Activated naive CD8-positive, alpha-beta T cell treated with anti-CD3 and anti-CD28 coated beads for 36 hours (primary cell): Measurements from ENCODE around the gene PTCRA. TPM values are rescaled to one million over a fixed set of nuclear protein-coding genes. Genes with fewer than 3 reads are reported as not detected.
"Not testable (repeated sequence)": the region's sequence is repeated elsewhere in the genome, so short reads cannot be mapped to it uniquely, and the experiment has no call there.

ENCODE experiments used
- DNase-seq: peaks from one replicate; pipeline ENCODE4 v3.0.0; 2021
- H3K27ac Mint-ChIP-seq: one replicate; pipeline ENCODE4 v1.8.0; 2022; ENCODE audit warnings: mild to moderate bottlenecking, moderate library complexity, mixed read lengths
- H3K27me3 Mint-ChIP-seq: one replicate; pipeline ENCODE4 v1.8.0; 2022; ENCODE audit warnings: mild to moderate bottlenecking, mixed read lengths
- H3K36me3 Mint-ChIP-seq: one replicate; pipeline ENCODE4 v1.8.0; 2021; ENCODE audit warnings: mild to moderate bottlenecking, mixed read lengths
- H3K4me1 Mint-ChIP-seq: one replicate; pipeline ENCODE4 v1.8.0; 2021; ENCODE audit warnings: mixed read lengths
- H3K4me3 Mint-ChIP-seq: one replicate; pipeline ENCODE4 v1.8.0; 2022; ENCODE audit warnings: mild to moderate bottlenecking, moderate library complexity, mixed read lengths
- H3K9me3 Mint-ChIP-seq: one replicate; pipeline ENCODE4 v1.8.0; 2022; ENCODE audit warnings: mixed read lengths
- total RNA-seq, 2 experiments: library from RNA; stranded (reverse); gene quantifications; one replicate each; pipeline ENCODE4 v1.2.3, GENCODE V29; 2021

The PTCRA gene
- total RNA-seq, 2 experiments from 2014 or later, result not detected

DNA sequence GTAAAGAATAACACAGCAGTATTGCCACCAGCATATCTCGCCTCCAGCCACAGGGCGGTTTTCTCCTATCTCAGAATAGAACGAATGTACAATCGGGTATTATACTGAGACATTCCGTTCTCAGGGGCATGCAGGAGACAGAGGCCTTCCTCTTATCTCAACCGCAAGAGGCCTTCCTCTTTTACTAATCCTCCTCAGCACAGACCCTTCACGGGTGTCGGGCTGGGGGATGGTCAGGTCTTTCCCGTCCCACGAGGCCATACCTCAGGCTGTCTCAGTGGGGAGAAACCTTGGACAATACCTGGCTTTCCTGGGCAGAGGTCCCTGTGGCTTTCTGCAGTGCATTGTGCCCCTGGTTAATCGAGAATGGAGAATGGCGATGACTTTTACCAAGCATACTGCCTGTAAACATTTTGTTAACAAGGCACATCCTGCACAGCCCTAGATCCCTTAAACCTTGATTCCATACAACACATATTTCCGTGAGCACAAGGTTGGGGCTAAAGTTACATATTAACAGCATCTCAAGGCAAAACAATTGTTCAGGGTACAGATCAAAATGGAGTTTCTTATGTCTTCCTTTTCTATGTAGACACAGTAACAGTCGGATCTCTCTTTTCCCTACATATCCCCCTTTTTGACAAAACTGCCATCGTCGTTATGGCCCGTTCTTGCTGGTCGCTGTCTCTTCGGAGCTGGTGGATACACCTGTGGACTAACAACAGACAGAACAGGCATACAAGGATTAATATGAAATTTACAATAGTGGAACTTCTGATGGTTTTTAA is 21.6 kb upstream of the PTCRA start:
- not testable (repeated sequence) for H3K4me3 Mint-ChIP-seq, H3K36me3 Mint-ChIP-seq, H3K27ac Mint-ChIP-seq, DNase-seq, H3K27me3 Mint-ChIP-seq, H3K9me3 Mint-ChIP-seq
- H3K4me1 Mint-ChIP-seq, result peaks cover 17% of the 10 kb centered on the region

- Mint-ChIP-seq H3K9me3 (no peaks in the 10 kb centered on the region), H3K27ac (no peak overlapping the region), H3K36me3 (no peaks in the 10 kb centered on the region), H3K27me3 (no peaks in the 10 kb centered on the region), H3K4me3 (no peak overlapping the region), H3K4me1 (peaks cover 9% of the 10 kb centered on the region)
- DNase-seq, result no peak
These were observed 19.6 kb upstream of the PTCRA start for GRCh38 chr6:42896178-42896719.

- no peaks in the 10 kb centered on the region for H3K27me3 Mint-ChIP-seq
- H3K27ac Mint-ChIP-seq, result no peak overlapping the region
- peak; percentile 59 for DNase-seq
- H3K4me1 Mint-ChIP-seq, result peaks cover 14% of the 10 kb centered on the region
- H3K4me3 Mint-ChIP-seq, result no peak overlapping the region
- no peaks in the 10 kb centered on the region for H3K9me3 Mint-ChIP-seq
- no peaks in the 10 kb centered on the region for H3K36me3 Mint-ChIP-seq
These were observed 16.9 kb upstream of the PTCRA start for GRCh38 chr6:42898891-42899361.

GRCh38 chr6:42899871-42900270 is 16.0 kb upstream of the PTCRA start:
- Mint-ChIP-seq H3K27me3 (no peaks in the 10 kb centered on the region), H3K4me3 (no peak overlapping the region), H3K4me1 (peaks cover 14% of the 10 kb centered on the region), H3K36me3 (no peaks in the 10 kb centered on the region), H3K9me3 (no peaks in the 10 kb centered on the region), H3K27ac (no peak overlapping the region)
- no peak for DNase-seq

DNA sequence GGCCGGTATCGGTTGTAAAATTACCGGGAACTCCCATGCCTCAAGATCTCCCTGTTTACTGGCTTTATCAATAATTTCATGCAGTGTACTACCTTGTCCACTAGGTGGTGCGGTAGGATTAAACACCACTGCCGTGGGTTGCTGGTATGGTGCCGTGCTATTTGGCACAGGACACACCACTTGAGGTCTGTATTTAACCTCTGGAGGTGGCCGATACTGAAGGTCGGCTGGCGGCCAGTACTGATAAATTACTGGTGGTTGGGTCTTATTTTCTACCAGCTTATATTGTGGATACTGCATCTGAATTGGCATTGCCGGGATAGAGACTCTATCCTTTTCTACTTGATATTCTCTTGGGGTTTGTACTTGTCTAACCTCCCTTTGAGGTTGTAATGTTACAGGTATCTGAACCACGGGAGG is 14.3 kb upstream of the PTCRA start:
- Mint-ChIP-seq H3K27ac (no peak overlapping the region), H3K27me3 (no peaks in the 10 kb centered on the region)

DNA sequence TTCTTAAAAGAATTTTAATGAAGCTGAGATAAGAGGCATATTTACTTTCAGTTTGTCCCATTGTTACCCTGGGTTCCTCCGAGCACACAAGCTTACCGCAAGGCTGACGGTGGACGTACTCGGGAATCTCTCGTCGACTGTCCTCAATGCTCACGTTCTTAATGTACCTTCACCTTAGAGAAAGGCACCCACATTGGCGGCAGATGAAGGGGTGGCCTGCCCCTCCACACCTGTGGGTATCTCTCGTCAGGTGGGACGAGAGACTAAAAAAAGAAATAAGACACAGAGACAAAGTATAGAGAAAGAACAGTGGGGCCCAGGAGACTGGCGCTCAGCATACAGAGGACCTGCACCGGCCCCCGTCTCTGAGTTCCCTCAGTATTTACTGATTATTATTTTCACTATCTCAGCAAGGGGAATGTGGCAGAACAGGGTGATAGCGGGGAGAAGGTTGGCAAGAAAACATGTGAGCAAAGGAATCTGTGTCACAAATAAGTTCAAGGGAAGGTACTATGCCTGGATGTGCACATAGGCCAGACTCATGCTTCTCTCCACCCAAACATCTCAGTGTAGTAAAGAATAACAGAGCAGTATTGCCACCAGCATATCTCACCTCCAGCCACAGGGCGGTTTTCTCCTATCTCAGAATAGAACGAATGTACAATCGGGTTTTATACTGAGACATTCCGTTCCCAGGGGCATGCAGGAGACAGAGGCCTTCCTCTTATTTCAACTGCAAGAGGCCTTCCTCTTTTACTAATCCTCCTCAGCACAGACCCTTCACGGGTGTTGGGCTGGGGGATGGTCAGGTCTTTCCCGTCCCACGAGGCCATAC is 13.2 kb upstream of the PTCRA start:
- not testable (repeated sequence) for H3K36me3 Mint-ChIP-seq, H3K9me3 Mint-ChIP-seq, DNase-seq, H3K4me3 Mint-ChIP-seq, H3K27ac Mint-ChIP-seq, H3K27me3 Mint-ChIP-seq
- H3K4me1 Mint-ChIP-seq, result peaks cover 14% of the 10 kb centered on the region

More for the DNA sequence above, 14.3 kb upstream of the PTCRA start:
- Mint-ChIP-seq H3K4me3 (no peak overlapping the region), H3K9me3 (no peaks in the 10 kb centered on the region), H3K4me1 (peaks cover 14% of the 10 kb centered on the region), H3K36me3 (no peaks in the 10 kb centered on the region)
- peak; percentile 69 for DNase-seq

DNA sequence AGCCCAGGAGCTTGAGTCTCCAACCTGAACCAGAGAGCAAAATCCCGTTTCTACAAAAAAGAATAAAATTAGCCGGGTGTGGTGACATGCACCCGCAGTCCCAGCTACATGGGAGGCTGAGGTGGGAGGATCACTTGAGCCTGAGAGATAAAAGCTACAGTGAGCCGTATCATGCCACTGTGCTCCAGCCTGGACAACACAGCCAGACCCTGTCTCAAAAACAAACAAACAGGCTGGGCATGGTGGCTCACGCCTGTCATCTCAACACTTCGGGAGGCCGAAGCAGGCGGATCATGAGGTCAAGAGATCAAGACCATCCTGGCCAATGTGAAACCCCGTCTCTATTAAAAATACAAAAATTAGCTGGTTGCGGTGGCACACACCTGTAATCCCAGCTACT is 11.4 kb upstream of the PTCRA start:
- no peaks in the 10 kb centered on the region for H3K27me3 Mint-ChIP-seq
- no peaks in the 10 kb centered on the region for H3K9me3 Mint-ChIP-seq
- H3K27ac Mint-ChIP-seq, result no peak overlapping the region
- no peak for DNase-seq
- H3K4me3 Mint-ChIP-seq, result no peak overlapping the region
- H3K4me1 Mint-ChIP-seq, result peaks cover 10% of the 10 kb centered on the region
- H3K36me3 Mint-ChIP-seq, result no peaks in the 10 kb centered on the region

GRCh38 chr6:42907336-42907735 is 8.5 kb upstream of the PTCRA start:
- H3K4me1 Mint-ChIP-seq, result peaks cover 3% of the 10 kb centered on the region
- DNase-seq, result no peak
- H3K9me3 Mint-ChIP-seq, result no peaks in the 10 kb centered on the region
- no peaks in the 10 kb centered on the region for H3K36me3 Mint-ChIP-seq
- H3K27me3 Mint-ChIP-seq, result peaks cover 11% of the 10 kb centered on the region
- H3K27ac Mint-ChIP-seq, result no peak overlapping the region
- H3K4me3 Mint-ChIP-seq, result no peak overlapping the region

DNA sequence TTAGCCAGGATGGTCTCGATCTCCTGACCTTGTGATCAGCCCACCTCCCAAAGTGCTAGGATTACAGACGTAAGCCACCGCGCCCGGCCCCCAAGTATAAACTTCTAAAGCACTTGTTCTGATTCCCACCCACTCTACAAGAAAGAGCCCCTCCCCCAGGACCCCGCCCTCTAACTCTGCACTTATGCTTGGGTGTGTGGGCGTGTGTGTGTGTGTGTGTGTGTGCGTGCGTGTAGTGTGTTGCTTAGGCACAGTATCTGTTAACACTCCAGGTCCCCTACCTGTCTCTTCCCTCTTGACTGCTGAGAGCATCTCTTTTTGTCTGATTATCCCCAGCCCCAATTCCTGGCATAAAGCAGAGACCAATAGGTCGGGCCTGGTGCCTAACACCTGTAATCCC is 6.0 kb upstream of the PTCRA start:
- no peak overlapping the region for H3K4me3 Mint-ChIP-seq
- no peaks in the 10 kb centered on the region for H3K36me3 Mint-ChIP-seq
- H3K9me3 Mint-ChIP-seq, result no peaks in the 10 kb centered on the region
- peaks cover 3% of the 10 kb centered on the region for H3K4me1 Mint-ChIP-seq
- H3K27ac Mint-ChIP-seq, result no peak overlapping the region
- no peak for DNase-seq
- peaks cover 23% of the 10 kb centered on the region for H3K27me3 Mint-ChIP-seq

- no peak for DNase-seq
- Mint-ChIP-seq H3K27ac (no peak overlapping the region), H3K9me3 (no peaks in the 10 kb centered on the region), H3K4me3 (peak overlapping the region; percentile 40), H3K27me3 (peaks cover 23% of the 10 kb centered on the region), H3K4me1 (peaks cover 3% of the 10 kb centered on the region), H3K36me3 (no peaks in the 10 kb centered on the region)
These were observed 4.5 kb upstream of the PTCRA start for GRCh38 chr6:42911171-42912021.

- no peak for DNase-seq
- Mint-ChIP-seq H3K4me1 (peaks cover 3% of the 10 kb centered on the region), H3K27me3 (peaks cover 23% of the 10 kb centered on the region), H3K4me3 (no peak overlapping the region), H3K27ac (no peak overlapping the region), H3K9me3 (no peaks in the 10 kb centered on the region), H3K36me3 (no peaks in the 10 kb centered on the region)
These were observed 1.3 kb upstream of the PTCRA start for GRCh38 chr6:42914546-42914945.

DNA sequence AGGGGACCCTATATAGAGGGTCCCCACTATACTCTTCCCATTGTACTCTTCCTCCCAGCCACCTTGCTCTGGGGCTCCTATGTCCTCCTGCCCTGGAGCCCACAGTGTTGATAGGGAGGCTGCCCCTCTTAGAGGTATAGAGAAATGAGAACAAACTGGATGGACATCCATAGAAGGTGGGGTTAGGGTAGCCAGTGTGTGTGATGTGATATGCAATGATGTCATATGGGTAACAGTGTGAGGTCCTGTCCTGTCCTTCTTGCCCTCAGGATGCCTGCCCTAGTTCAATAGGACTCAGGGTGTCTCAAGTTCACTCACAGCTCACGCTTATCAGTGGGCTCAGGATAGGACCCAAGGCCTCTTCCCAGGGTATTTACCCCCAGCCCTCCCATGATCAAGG is 435 bp downstream of the PTCRA start:
- Mint-ChIP-seq H3K9me3 (no peaks in the 10 kb centered on the region), H3K4me3 (no peak overlapping the region), H3K36me3 (no peaks in the 10 kb centered on the region), H3K4me1 (peaks cover 1% of the 10 kb centered on the region), H3K27me3 (peaks cover 19% of the 10 kb centered on the region), H3K27ac (no peak overlapping the region)
- DNase-seq, result no peak

DNA sequence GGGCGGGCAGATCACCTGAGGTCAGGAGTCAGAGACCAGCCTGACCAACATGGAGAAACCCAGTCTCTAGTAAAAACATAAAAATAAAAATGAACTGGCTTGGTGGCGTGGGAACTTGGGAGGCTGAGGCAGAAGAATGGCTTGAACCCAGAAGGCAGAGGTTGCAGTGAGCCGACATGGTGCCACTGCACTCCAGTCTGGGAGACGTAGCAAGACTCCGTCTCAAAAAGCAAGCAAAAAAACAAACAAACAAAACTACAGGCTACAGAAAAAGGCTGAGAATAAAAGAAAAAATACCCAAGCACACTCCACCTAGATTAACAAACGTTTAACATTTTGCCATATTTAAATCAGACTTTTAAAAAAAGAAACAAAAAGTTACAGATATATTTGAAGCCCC is 5.9 kb downstream of the PTCRA start:
- no peaks in the 10 kb centered on the region for H3K27me3 Mint-ChIP-seq
- DNase-seq, result no peak
- no peak overlapping the region for H3K27ac Mint-ChIP-seq
- H3K4me3 Mint-ChIP-seq, result no peak overlapping the region
- no peaks in the 10 kb centered on the region for H3K4me1 Mint-ChIP-seq
- H3K9me3 Mint-ChIP-seq, result no peaks in the 10 kb centered on the region
- no peaks in the 10 kb centered on the region for H3K36me3 Mint-ChIP-seq

GRCh38 chr6:42923666-42924065 is 7.8 kb downstream of the PTCRA start:
- H3K4me1 Mint-ChIP-seq, result peaks cover 2% of the 10 kb centered on the region
- H3K4me3 Mint-ChIP-seq, result no peak overlapping the region
- DNase-seq, result no peak
- no peak overlapping the region for H3K27ac Mint-ChIP-seq
- peaks cover 2% of the 10 kb centered on the region for H3K36me3 Mint-ChIP-seq
- H3K9me3 Mint-ChIP-seq, result no peaks in the 10 kb centered on the region
- H3K27me3 Mint-ChIP-seq, result no peaks in the 10 kb centered on the region
